ENCODE data around the gene CTBS. TPM values are rescaled to one million over a fixed set of nuclear protein-coding genes. Genes with fewer than 3 reads are reported as not detected.

CTBS gene
- total and polyA plus RNA-seq, 2 of the 4 experiments (the other 2 are of a cell fraction), result 5.9 to 12.4 TPM

- 0 out of 2 replicates have a peak, but pooled peaks have one; percentile 17 for TF ChIP-seq MXI1 (IDR thresholded peaks at IDR 0.05; ENCODE audit: borderline replicate concordance, low read depth, low read length)
- TF ChIP-seq NFE2L2 (IDR thresholded peaks at IDR 0.05; ENCODE audit: low read depth, low read length), result 0 out of 2 replicates have a peak, but pooled peaks have one; percentile 15
- peak; percentile 44; the same call in 1 of the 2 replicates for TF ChIP-seq MAZ (IDR thresholded peaks at IDR 0.05; ENCODE audit: borderline replicate concordance, low read depth, low read length)
Observed at GRCh38 chr1:84506002-84506728, 68.1 kb downstream of the CTBS start, which contains the start of the genes GNG5 and SPATA1 (continued).

- H4K20me1 ChIP-seq (ENCODE audit: insufficient read depth, low read length), result peaks cover 43% of the 10 kb centered on the region
- H3K4ac ChIP-seq (ENCODE audit: low read depth, low read length), result peak overlapping the region; percentile 88
- H2BK15ac ChIP-seq (ENCODE audit: low read depth, low read length), result peak overlapping the region; percentile 50; the same call in 2 of the 3 replicates
- in situ Hi-C loops (cut with MboI; ENCODE audit: low sequenced_read_pairs) (no loop called here), dilution Hi-C loops (cut with HindIII; ENCODE audit: low sequenced_read_pairs, unreplicated experiment) (no loop called here), intact Hi-C loops (cut with micrococcal nuclease) (loop anchor here (1.0 to 5.0 kb wide), 4 partner anchors 69 to 363 kb away; partner anchors contain the start of genes CTBS and PRKACB)
- H3K4me3 ChIP-seq (ENCODE audit: insufficient read depth, low read depth, low read length), result peak overlapping the region; percentile 92
- peak overlapping the region; percentile 97 for H3K4me2 ChIP-seq (ENCODE audit: low read depth, low read length)
- H3K9ac ChIP-seq (ENCODE audit: low read depth, low read length), result peak overlapping the region; percentile 97
- CTCF ChIA-PET, result interaction anchor here (1.4 kb wide), 1 partner anchor 100 kb away, joined by 3 read pairs; no protein-coding TSS in a partner anchor
- H3K4me1 ChIP-seq (ENCODE audit: control insufficient read depth, insufficient read depth, low read length), result peaks cover 6% of the 10 kb centered on the region; the same call in 1 of the 2 replicates
- TF ChIP-seq RCOR1 (IDR thresholded peaks at IDR 0.05; ENCODE audit: insufficient replicate concordance, low read length) (no peak), MXI1 (IDR thresholded peaks at IDR 0.05; ENCODE audit: borderline replicate concordance, low read depth, low read length) (peak; percentile 76; the same call in 1 of the 2 replicates)
- H3K56ac ChIP-seq (ENCODE audit: extremely low read depth, insufficient read depth, low read length), result peak overlapping the region; percentile 97
- peaks cover 5 to 31% of the 10 kb centered on the region in 2 experiments; a peak in 3 of 4 replicates for H3K79me1 ChIP-seq (ENCODE audit: low read depth in 1 of 2, low read length in 2 of 2)
- peak overlapping the region; percentile 62 for H2BK120ac ChIP-seq (ENCODE audit: low read depth, low read length)
- peak overlapping the region; percentile 66 for H3K18ac ChIP-seq (ENCODE audit: low read depth, low read length)
- H2BK20ac ChIP-seq (ENCODE audit: low read depth, low read length), result no peak overlapping the region
- ATAC-seq (ENCODE audit: low read depth) (peak; percentile 59), DNase-seq (peak; percentile 42)
- peak overlapping the region; percentile 87 for H2AFZ ChIP-seq (replicated peaks; ENCODE audit: low read length, poor library complexity)
- H3K36me3 ChIP-seq (ENCODE audit: control insufficient read depth, insufficient read depth, low read length), result peaks cover 2% of the 10 kb centered on the region; the same call in 1 of the 2 replicates
- no peaks in the 10 kb centered on the region for H3K27me3 ChIP-seq (ENCODE audit: control insufficient read depth, insufficient read depth, low read length)
- H2BK5ac ChIP-seq (ENCODE audit: low read depth, low read length, poor library complexity, severe bottlenecking), result peak overlapping the region; percentile 85
- no TSS peak for BruUV-seq (replicated peaks)
- H2AK9ac ChIP-seq (replicated peaks; ENCODE audit: low read depth, low read length, poor library complexity), result peak overlapping the region; percentile 92
- peak overlapping the region; percentile 95 for H3K27ac ChIP-seq (ENCODE audit: insufficient read depth, low read length)
- 0% methylated on average over 17 of the region's 47 CpGs; no CpG with 5 or more reads in 1 of the 2 experiments for WGBS, 2 experiments (ENCODE audit: extremely low coverage in 2 of 2, insufficient read length in 1 of 2)
- peak overlapping the region; percentile 77 for H3K14ac ChIP-seq (replicated peaks; ENCODE audit: low read depth, low read length)
- no peaks in the 10 kb centered on the region; the same call in 1 of the 2 replicates for H3K9me1 ChIP-seq (ENCODE audit: insufficient read depth, low read length)
- H2AK5ac ChIP-seq (ENCODE audit: low read depth, low read length), result peak overlapping the region; percentile 79; the same call in 1 of the 2 replicates
- H3K9me3 ChIP-seq (ENCODE audit: control insufficient read depth, insufficient read depth, low read length), result no peaks in the 10 kb centered on the region
- peak overlapping the region; percentile 90 for H4K91ac ChIP-seq (ENCODE audit: insufficient read depth, low read depth, low read length)
- peak overlapping the region; percentile 40 to 91 for H4K8ac ChIP-seq (ENCODE audit: low read depth in 2 of 2, low read length in 2 of 2)
- POLR2A ChIA-PET (ENCODE audit: unreplicated experiment), result interaction anchor here (0.5 to 1.5 kb wide), 5 partner anchors 21 to 302 kb away, joined by 3 to 10 read pairs (median 5); partner anchors contain the start of gene CTBS
- peak overlapping the region; percentile 78; the same call in 1 of the 2 replicates for H4K5ac ChIP-seq (ENCODE audit: low read depth, low read length)
- peak overlapping the region; percentile 86 for H3K23ac ChIP-seq (ENCODE audit: low read depth, low read length)
Observed at GRCh38 chr1:84505493-84506001, 68.7 kb downstream of the CTBS start.
